Skeletal muscle tissue (tissue), 4 donors: ENCODE data around the gene NFATC2. TPM values are rescaled to one million over a fixed set of nuclear protein-coding genes. Genes with fewer than 3 reads are reported as not detected.
"Not testable (repeated sequence)": the region's sequence is repeated elsewhere in the genome, so short reads cannot be mapped to it uniquely, and the experiment has no call there.

Experiments
- H3K27ac ChIP-seq: one replicate; pipeline ENCODE4 v1.7.0; 2013; ENCODE audit warnings: mild to moderate bottlenecking, low read depth, low read length, inconsistent platforms
- H3K27me3 ChIP-seq, 3 donors: one replicate each; pipeline ENCODE4 v1.7.0; 2013; ENCODE audit warnings: low read length in 3 of 3; ENCODE audit not compliant: control insufficient read depth in 3 of 3, insufficient read depth in 3 of 3
- H3K36me3 ChIP-seq, 3 donors: one replicate each; pipeline ENCODE4 v1.7.0; 2013; ENCODE audit warnings: low read length in 3 of 3; ENCODE audit not compliant: control insufficient read depth in 3 of 3, insufficient read depth in 3 of 3
- H3K4me1 ChIP-seq, 3 donors: one replicate each; pipeline ENCODE4 v1.7.0; 2013; ENCODE audit warnings: low read length in 3 of 3, mild to moderate bottlenecking in 3 of 3; ENCODE audit not compliant: control insufficient read depth in 3 of 3, insufficient read depth in 3 of 3
- H3K4me3 ChIP-seq, 3 donors: one replicate each; pipeline ENCODE4 v1.7.0; 2013; ENCODE audit warnings: low read length in 3 of 3
- H3K9ac ChIP-seq, 3 donors: one replicate each; pipeline ENCODE4 v1.7.0; 2013; ENCODE audit warnings: low read length in 3 of 3, mild to moderate bottlenecking in 3 of 3, moderate library complexity in 2 of 3, low read depth in 1 of 3
- H3K9me3 ChIP-seq, 3 donors: one replicate each; pipeline ENCODE4 v1.7.0; 2013; ENCODE audit warnings: low read length in 3 of 3; ENCODE audit not compliant: control insufficient read depth in 3 of 3
- total RNA-seq: library from RNA; depleted of rRNA; stranded (reverse); fragments of >200 nt; gene quantifications from one replicate; pipeline ENCODE4 v1.2.3, GENCODE V29; 2014
- donor health status: Osteomylitis.

NFATC2 gene
- total RNA-seq, 1 donor from 2014 or later: 3.1 TPM

DNA sequence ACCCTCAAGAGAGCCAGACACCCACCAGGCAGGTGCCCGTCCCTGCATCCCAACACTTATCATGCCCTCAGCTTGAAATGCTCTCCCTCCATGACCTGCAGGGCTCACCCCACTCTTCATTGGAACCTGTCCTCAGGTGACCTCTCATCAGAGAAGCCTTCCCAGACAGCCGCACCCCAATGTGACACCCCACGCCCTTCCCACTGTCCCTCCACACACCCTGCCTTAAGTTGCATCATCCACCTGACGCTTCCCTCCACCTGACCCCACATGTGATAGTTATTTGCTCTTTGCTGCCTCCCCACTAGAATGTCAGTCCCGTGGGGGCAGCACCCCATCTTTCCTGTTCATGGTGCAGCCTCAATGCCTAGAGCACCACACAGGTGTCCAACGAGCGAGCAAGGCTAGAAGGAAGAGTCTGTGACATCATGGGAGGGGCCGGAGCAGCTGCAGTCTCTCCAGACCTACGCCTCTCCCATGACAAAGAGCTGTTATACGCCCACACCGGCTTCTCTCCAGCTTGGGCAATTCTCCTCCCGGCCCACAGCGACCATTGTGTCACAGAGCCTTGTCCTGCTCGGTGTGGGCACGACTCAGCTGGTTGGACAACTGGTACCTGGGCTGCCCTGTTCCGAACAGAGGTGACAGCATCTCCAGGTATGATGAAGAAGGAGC is 58.2 kb downstream of the NFATC2 start:
- H3K9me3 ChIP-seq: no peaks in the 10 kb centered on the region
- H3K9ac ChIP-seq: no peak overlapping the region
- H3K27ac ChIP-seq: no peak overlapping the region
- H3K4me1 ChIP-seq: peaks cover 0 to 2% (median 0%) of the 10 kb centered on the region in 3 donors
- H3K27me3 ChIP-seq: no peaks in the 10 kb centered on the region
- no peak overlapping the region for H3K4me3 ChIP-seq
- H3K36me3 ChIP-seq: peaks cover 0 to 3% (median 3%) of the 10 kb centered on the region in 3 donors

DNA sequence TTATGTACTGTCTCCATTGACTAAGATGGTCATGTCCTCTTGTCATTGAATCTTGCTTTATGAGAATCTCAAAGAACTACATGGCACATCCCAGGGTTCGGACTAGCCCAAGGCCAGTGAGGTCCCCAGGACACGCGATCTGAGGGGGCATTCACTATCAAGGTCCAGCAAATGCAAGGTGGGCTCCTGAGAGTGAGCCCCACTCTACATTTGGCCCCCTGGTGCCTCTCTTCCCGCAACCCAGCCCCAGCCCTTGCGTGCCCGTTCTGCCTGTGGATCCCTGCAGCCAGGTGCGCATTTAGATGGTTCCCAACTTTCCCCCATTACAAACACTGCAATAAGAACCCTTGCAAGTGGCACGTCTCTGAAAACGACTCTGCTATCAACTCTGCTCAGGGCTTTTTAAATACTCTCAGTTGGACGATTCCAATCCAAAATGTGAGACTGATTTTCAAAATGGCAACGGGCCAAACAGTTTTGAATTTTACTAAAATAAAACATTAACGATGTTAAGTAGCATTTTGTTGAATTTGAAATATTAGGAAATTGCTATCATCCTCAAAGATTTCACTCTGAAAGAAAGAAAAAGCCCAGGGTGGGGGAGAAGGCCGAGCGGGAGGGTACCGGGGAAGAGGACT is 59.6 kb downstream of the NFATC2 start:
- peaks cover 0 to 6% (median 3%) of the 10 kb centered on the region in 3 donors for H3K36me3 ChIP-seq
- no peak overlapping the region for H3K27ac ChIP-seq
- no peak overlapping the region for H3K9ac ChIP-seq
- H3K4me3 ChIP-seq: no peak overlapping the region
- no peaks in the 10 kb centered on the region for H3K9me3 ChIP-seq
- peaks cover 0 to 2% (median 0%) of the 10 kb centered on the region in 3 donors for H3K4me1 ChIP-seq
- H3K27me3 ChIP-seq: no peaks in the 10 kb centered on the region

DNA sequence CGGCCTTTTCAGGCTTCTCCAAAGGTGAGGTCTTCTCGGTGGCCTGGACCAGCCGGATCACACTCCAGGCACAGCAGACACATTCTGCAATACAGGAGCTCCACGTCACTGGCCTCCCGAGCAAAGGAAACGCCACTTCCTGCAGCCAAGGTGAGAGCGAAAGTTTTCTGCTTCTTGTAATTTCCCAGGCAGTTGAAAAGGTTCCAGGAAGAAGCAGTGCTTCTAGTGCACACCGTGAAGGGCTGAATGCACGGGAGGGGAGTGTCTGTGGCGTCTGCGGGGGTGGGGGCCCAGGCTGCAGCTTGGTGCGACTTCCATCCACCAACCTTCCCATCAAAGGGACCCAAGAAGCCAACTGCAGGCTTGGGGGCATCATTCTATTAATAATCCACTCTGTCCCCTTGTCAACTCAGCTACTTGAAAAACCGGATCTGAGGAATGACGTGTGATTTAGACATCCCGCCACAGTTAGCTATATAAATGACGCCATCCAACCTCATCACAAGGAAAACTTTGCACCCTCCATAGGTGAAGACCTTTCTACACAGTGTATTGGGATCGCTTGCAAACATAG is 61.1 kb downstream of the NFATC2 start:
- peak overlapping the region; percentile 9 for H3K27ac ChIP-seq
- no peaks in the 10 kb centered on the region for H3K4me1 ChIP-seq
- no peak overlapping the region for H3K9ac ChIP-seq
- H3K36me3 ChIP-seq: peaks cover 0 to 6% (median 3%) of the 10 kb centered on the region in 3 donors
- H3K4me3 ChIP-seq: peak overlapping the region in 1 of 3 donors; percentile 9
- no peaks in the 10 kb centered on the region for H3K27me3 ChIP-seq
- H3K9me3 ChIP-seq: no peaks in the 10 kb centered on the region

DNA sequence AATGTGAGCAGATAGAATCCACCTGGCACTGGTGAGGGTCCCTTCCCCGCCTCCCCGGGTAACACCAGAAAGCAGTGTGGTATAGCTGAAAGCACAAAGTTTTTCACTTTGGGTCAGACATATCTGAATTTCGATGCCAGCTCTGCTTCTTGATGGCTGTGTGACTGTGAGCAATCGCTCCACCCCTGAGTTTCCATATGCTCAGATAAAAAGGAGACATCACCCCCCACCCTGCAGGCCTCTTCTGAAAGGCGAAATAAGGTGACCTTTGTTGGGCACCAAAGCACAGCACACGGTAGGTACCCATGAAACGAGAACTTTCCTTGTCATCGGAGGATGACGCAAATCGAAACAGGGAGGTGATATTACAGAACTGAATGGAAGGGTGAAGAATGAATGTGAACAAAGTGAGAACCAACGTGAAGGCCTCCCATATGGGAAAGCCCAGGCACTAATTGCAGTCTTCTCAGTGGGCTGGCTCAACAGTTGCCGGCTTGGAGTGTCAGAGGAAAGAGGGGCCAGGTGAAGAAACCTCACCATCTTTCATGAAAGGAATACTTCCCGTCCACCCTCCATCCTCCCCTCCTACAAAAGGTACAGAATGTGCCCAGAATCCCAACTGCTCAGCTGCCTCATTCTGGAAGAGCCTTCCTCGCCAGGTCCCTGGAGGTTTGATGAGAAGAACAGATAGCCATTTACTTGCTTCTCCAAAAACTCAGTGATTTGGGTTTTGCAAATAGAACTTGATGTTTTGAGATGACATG is 61.8 kb downstream of the NFATC2 start:
- H3K4me1 ChIP-seq: no peaks in the 10 kb centered on the region
- H3K9me3 ChIP-seq: no peaks in the 10 kb centered on the region
- H3K27ac ChIP-seq: no peak overlapping the region
- peaks cover 0 to 6% (median 3%) of the 10 kb centered on the region in 3 donors for H3K36me3 ChIP-seq
- H3K4me3 ChIP-seq: no peak overlapping the region
- no peak overlapping the region for H3K9ac ChIP-seq
- H3K27me3 ChIP-seq: no peaks in the 10 kb centered on the region

DNA sequence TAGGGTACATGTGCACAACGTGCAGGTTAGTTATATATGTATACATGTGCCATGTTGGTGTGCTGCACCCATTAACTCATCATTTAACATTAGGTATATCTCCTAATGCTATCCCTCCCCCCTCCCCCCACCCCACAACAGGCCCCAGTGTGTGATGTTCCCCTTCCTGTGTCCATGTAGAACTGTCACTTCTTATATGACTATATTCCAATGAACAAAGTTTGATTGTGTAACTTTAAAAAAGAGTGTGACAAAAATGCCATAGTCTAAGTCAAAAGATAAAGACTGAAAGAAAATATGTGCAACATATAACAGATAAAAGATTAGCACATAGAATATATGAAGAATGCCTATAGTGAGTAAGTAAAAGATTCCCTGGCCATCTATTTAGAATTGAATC is 66.4 kb downstream of the NFATC2 start:
- not testable (repeated sequence) for H3K27me3 ChIP-seq, H3K36me3 ChIP-seq, H3K4me3 ChIP-seq, H3K4me1 ChIP-seq, H3K27ac ChIP-seq, H3K9me3 ChIP-seq, H3K9ac ChIP-seq

- H3K27me3 ChIP-seq: no peaks in the 10 kb centered on the region
- no peak overlapping the region for H3K27ac ChIP-seq
- no peak overlapping the region for H3K4me3 ChIP-seq
- peaks cover 2 to 19% (median 3%) of the 10 kb centered on the region in 3 donors for H3K36me3 ChIP-seq
- H3K9ac ChIP-seq: no peak overlapping the region
- no peaks in the 10 kb centered on the region for H3K9me3 ChIP-seq
- H3K4me1 ChIP-seq: peaks cover 0 to 3% (median 0%) of the 10 kb centered on the region in 3 donors
Measured at GRCh38 chr20:51473771-51474170, 68.7 kb downstream of the NFATC2 start.

- H3K9me3 ChIP-seq: no peaks in the 10 kb centered on the region
- no peak overlapping the region for H3K4me3 ChIP-seq
- no peak overlapping the region for H3K9ac ChIP-seq
- peaks cover 0 to 3% (median 0%) of the 10 kb centered on the region in 3 donors for H3K4me1 ChIP-seq
- H3K27ac ChIP-seq: no peak overlapping the region
- no peaks in the 10 kb centered on the region for H3K27me3 ChIP-seq
- H3K36me3 ChIP-seq: peaks cover 2 to 19% (median 3%) of the 10 kb centered on the region in 3 donors
Measured at GRCh38 chr20:51473256-51473655, 69.3 kb downstream of the NFATC2 start.

DNA sequence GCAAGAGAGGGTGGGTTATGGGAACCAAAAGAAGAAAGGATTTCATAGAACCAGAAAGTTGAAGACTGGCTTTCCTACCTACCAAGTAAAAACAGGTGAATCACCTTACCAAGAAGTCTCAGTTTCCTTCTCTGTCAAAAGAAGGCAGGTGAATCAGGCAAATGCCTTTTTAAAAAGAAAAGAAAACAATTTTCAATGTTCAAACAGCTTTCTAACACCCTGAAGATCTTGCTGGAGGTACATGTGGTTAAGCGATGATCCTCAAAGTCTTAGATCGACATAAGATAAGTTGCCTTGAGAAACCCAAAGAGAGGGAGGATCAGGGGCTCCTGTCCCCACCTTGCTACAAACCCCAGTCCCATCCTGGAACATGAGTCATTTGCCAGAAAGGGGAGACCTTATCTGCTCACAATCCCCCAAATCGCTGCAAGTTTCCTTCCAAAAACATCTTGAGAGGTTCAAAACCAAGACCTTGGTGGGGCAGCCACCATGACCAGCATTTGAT is 71.6 kb downstream of the NFATC2 start:
- H3K36me3 ChIP-seq: peaks cover 2 to 19% (median 3%) of the 10 kb centered on the region in 3 donors
- H3K4me1 ChIP-seq: peaks cover 0 to 3% (median 0%) of the 10 kb centered on the region in 3 donors
- H3K4me3 ChIP-seq: no peak overlapping the region
- H3K27me3 ChIP-seq: no peaks in the 10 kb centered on the region
- no peaks in the 10 kb centered on the region for H3K9me3 ChIP-seq
- H3K27ac ChIP-seq: no peak overlapping the region
- H3K9ac ChIP-seq: no peak overlapping the region

DNA sequence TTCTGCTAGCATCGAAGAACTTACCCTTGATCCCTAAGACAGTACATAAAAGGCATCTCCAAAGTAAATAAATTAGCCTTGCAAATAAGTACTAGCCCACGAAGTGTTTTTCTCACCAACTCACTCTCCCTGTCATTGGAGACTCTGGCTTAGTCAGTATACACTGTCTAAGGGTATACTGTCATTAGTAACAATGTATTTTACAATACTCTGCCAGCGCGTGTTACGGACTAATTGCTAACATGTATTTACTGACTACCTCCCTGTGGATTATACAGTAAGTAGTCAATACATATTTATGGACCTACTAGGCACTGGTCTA is 72.1 kb downstream of the NFATC2 start:
- Histone ChIP-seq H3K27me3 (no peaks in the 10 kb centered on the region), H3K4me3 (no peak overlapping the region), H3K9me3 (no peaks in the 10 kb centered on the region), H3K27ac (no peak overlapping the region), H3K9ac (no peak overlapping the region), H3K36me3 (peaks cover 3 to 19% (median 4%) of the 10 kb centered on the region in 3 donors), H3K4me1 (peaks cover 0 to 3% (median 0%) of the 10 kb centered on the region in 3 donors)
